Endodermal cell (in vitro differentiated cells): ENCODE results near the gene CIC. TPM values are rescaled to one million over a fixed set of nuclear protein-coding genes. Genes with fewer than 3 reads are reported as not detected.

Experiments used
- DNase-seq: peaks from one replicate; pipeline ENCODE4 v3.0.0-alpha.2; 2017
- H3K27ac ChIP-seq: 2 replicates; pipeline ENCODE4 v1.5.1; 2013; ENCODE audit warnings: mild to moderate bottlenecking, low read depth, low read length, moderate library complexity
- H3K27me3 ChIP-seq: 2 replicates; pipeline ENCODE4 v1.6.1; 2013; ENCODE audit warnings: mild to moderate bottlenecking, low read length, moderate library complexity; ENCODE audit not compliant: insufficient read depth, control insufficient read depth, poor library complexity, severe bottlenecking
- H3K36me3 ChIP-seq: 2 replicates; pipeline ENCODE4 v1.7.0; 2013; ENCODE audit warnings: mild to moderate bottlenecking, low read length, moderate library complexity; ENCODE audit not compliant: control insufficient read depth, insufficient read depth
- H3K4me1 ChIP-seq: one replicate; pipeline ENCODE4 v1.7.0; 2013; ENCODE audit warnings: low read length; ENCODE audit not compliant: control insufficient read depth, insufficient read depth
- H3K4me3 ChIP-seq: 2 replicates; pipeline ENCODE4 v1.5.1; 2013; ENCODE audit warnings: mild to moderate bottlenecking, low read length, moderate library complexity
- H3K9ac ChIP-seq: 2 replicates; pipeline ENCODE4 v1.6.1; 2013; ENCODE audit warnings: mild to moderate bottlenecking, low read length, moderate library complexity; ENCODE audit not compliant: poor library complexity, severe bottlenecking; ENCODE audit errors: extremely low read depth
- H3K9me3 ChIP-seq: 2 replicates; pipeline ENCODE4 v1.6.1; 2013; ENCODE audit warnings: mild to moderate bottlenecking, low read length, moderate library complexity; ENCODE audit not compliant: control insufficient read depth
- H3K27ac Mint-ChIP-seq: 2 replicates; pipeline ENCODE4 v1.8.0; 2020; ENCODE audit warnings: mixed read lengths
- H3K27me3 Mint-ChIP-seq: 2 replicates; pipeline ENCODE4 v1.8.0; 2021; ENCODE audit warnings: mild to moderate bottlenecking, mixed read lengths; ENCODE audit not compliant: insufficient read depth
- H3K36me3 Mint-ChIP-seq: 2 replicates; pipeline ENCODE4 v1.8.0; 2020; ENCODE audit warnings: low read depth, mixed read lengths
- H3K4me1 Mint-ChIP-seq: 2 replicates; pipeline ENCODE4 v1.8.0; 2020; ENCODE audit warnings: mixed read lengths
- H3K4me3 Mint-ChIP-seq: 2 replicates; pipeline ENCODE4 v1.8.0; 2020; ENCODE audit warnings: mild to moderate bottlenecking, moderate library complexity, mixed read lengths
- H3K9me3 Mint-ChIP-seq: 2 replicates; pipeline ENCODE4 v1.8.0; 2020; ENCODE audit warnings: mild to moderate bottlenecking, mixed read lengths
- WGBS, 2 experiments: methylation state at CpG; one replicate each; pipeline versions ENCODE4 v1.1.5 to v1.1.7; 2013; ENCODE audit warnings: missing lambda C conversion rate in 2 of 2, mixed read lengths in 1 of 2; ENCODE audit not compliant: insufficient coverage in 1 of 2, insufficient read length in 1 of 2; 5-methylcytosine and 5-hydroxymethylcytosine counted together
- total RNA-seq, 2 donors: library from RNA; stranded (reverse); fragmentation: NEBNext Ultra II Directional in 1 of 2; extraction: Animal tissue kit (Norgen Biotek cat#: 25700) in 1 of 2; gene quantifications; 2 replicates in 1 of 2; 3 replicates in 1 of 2; pipeline ENCODE4 v1.2.1, GENCODE V29; 2021
- TF ChIP-seq, protein P1 (sequence below): fragments of 200-600 bp; sonication (generic); conservative IDR thresholded peaks from 2 replicates; pipeline ENCODE4 v1.5.0; 2021; ENCODE audit warnings: antibody characterized with exemption, mild to moderate bottlenecking

CIC gene
- total RNA-seq, 2 donors from 2014 or later = 48.6 to 57.6 TPM

- Histone ChIP-seq H3K4me1 (no peaks in the 10 kb centered on the region), H3K27ac (no peak overlapping the region), H3K4me3 (no peak overlapping the region), H3K9ac (no peak overlapping the region), H3K36me3 (peaks cover 73% of the 10 kb centered on the region), H3K27me3 (no peaks in the 10 kb centered on the region), H3K9me3 (no peaks in the 10 kb centered on the region)
- TF ChIP-seq, protein P1, sequence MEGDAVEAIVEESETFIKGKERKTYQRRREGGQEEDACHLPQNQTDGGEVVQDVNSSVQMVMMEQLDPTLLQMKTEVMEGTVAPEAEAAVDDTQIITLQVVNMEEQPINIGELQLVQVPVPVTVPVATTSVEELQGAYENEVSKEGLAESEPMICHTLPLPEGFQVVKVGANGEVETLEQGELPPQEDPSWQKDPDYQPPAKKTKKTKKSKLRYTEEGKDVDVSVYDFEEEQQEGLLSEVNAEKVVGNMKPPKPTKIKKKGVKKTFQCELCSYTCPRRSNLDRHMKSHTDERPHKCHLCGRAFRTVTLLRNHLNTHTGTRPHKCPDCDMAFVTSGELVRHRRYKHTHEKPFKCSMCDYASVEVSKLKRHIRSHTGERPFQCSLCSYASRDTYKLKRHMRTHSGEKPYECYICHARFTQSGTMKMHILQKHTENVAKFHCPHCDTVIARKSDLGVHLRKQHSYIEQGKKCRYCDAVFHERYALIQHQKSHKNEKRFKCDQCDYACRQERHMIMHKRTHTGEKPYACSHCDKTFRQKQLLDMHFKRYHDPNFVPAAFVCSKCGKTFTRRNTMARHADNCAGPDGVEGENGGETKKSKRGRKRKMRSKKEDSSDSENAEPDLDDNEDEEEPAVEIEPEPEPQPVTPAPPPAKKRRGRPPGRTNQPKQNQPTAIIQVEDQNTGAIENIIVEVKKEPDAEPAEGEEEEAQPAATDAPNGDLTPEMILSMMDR = no peak
- no peak for DNase-seq
- WGBS, 2 experiments = 79 to 94% methylated on average over 5 to 14 of the region's 14 CpGs
- peaks cover 2% of the 10 kb centered on the region for H3K4me1 Mint-ChIP-seq
- H3K9me3 Mint-ChIP-seq = no peaks in the 10 kb centered on the region
- H3K36me3 Mint-ChIP-seq = peaks cover 43% of the 10 kb centered on the region
- H3K27ac Mint-ChIP-seq = no peak overlapping the region
- H3K27me3 Mint-ChIP-seq = no peaks in the 10 kb centered on the region
- H3K4me3 Mint-ChIP-seq = no peak overlapping the region
Measured at GRCh38 chr19:42292963-42293362, 23.9 kb downstream of the CIC start.

DNA sequence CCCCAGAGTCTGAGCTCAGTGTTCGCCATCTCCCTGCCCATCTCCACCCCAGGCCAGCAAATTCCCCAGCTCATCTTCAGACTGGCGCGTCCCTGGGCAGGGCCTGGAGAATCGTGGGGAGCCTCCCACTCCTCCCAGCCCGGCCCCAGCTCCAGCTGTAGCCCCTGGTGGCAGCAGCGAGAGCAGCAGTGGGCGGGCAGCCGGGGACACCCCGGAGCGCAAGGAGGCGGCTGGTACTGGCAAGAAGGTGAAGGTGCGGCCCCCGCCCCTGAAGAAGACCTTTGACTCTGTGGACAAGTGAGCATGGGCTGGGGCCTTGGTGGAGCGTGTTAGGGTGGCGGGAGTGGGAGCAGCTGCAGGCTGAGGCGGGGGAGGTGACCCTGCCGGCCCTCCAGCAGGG is 24.5 kb downstream of the CIC start:
- H3K4me3 ChIP-seq = no peak overlapping the region
- Mint-ChIP-seq H3K4me3 (no peak overlapping the region), H3K27ac (no peak overlapping the region), H3K4me1 (peaks cover 2% of the 10 kb centered on the region), H3K36me3 (peaks cover 43% of the 10 kb centered on the region), H3K27me3 (no peaks in the 10 kb centered on the region), H3K9me3 (no peaks in the 10 kb centered on the region)
- H3K4me1 ChIP-seq = no peaks in the 10 kb centered on the region
- 93% methylated on average over 5 to 17 of the region's 17 CpGs for WGBS, 2 experiments
- H3K27me3 ChIP-seq = no peaks in the 10 kb centered on the region
- TF ChIP-seq, protein P1 = peak; percentile 57
- H3K36me3 ChIP-seq = peaks cover 68% of the 10 kb centered on the region
- H3K27ac ChIP-seq = no peak overlapping the region
- no peak overlapping the region for H3K9ac ChIP-seq
- no peaks in the 10 kb centered on the region for H3K9me3 ChIP-seq
- peak; percentile 71 for DNase-seq

GRCh38 chr19:42293948-42294347 is 24.9 kb downstream of the CIC start:
- H3K27ac ChIP-seq = no peak overlapping the region
- peaks cover 43% of the 10 kb centered on the region for H3K36me3 Mint-ChIP-seq
- no peaks in the 10 kb centered on the region for H3K9me3 ChIP-seq
- no peak for DNase-seq
- H3K4me3 Mint-ChIP-seq = no peak overlapping the region
- H3K4me1 Mint-ChIP-seq = peaks cover 2% of the 10 kb centered on the region
- no peaks in the 10 kb centered on the region for H3K27me3 Mint-ChIP-seq
- TF ChIP-seq, protein P1 = no peak
- peaks cover 64% of the 10 kb centered on the region for H3K36me3 ChIP-seq
- whole genome bisulfite sequencing, 2 experiments = 93 to 100% methylated on average over 13 to 15 of the region's 15 CpGs
- H3K9me3 Mint-ChIP-seq = no peaks in the 10 kb centered on the region
- no peak overlapping the region for H3K4me3 ChIP-seq
- H3K27me3 ChIP-seq = no peaks in the 10 kb centered on the region
- no peak overlapping the region for H3K9ac ChIP-seq
- H3K27ac Mint-ChIP-seq = no peak overlapping the region
- H3K4me1 ChIP-seq = no peaks in the 10 kb centered on the region
